GM23248 (cell line): ENCODE results near the gene PCDHGA1. TPM values are rescaled to one million over a fixed set of nuclear protein-coding genes. Genes with fewer than 3 reads are reported as not detected.
A peak's percentile ranks its signal among the peaks of the same experiment; 100 is the strongest.
"Not testable (repeated sequence)": the region's sequence is repeated elsewhere in the genome, so short reads cannot be mapped to it uniquely, and the experiment has no call there.

Experiments
- DNase-seq: peaks from one replicate; pipeline ENCODE4 v3.0.0-alpha.2; 2015
- H2AFZ ChIP-seq: fragments of 200-600 bp; sonication (generic); 2 replicates; pipeline ENCODE4 v1.6.1; 2016; ENCODE audit warnings: antibody characterized with exemption
- H3F3A ChIP-seq: fragments of 200-600 bp; sonication (generic); 2 replicates; pipeline ENCODE4 v1.6.1; 2016; ENCODE audit warnings: mild to moderate bottlenecking, antibody characterized with exemption, mixed run types; ENCODE audit not compliant: insufficient read depth
- H3K27ac ChIP-seq: fragments of 200-600 bp; sonication (generic); 2 replicates; pipeline ENCODE4 v1.5.1; 2016; ENCODE audit warnings: mild to moderate bottlenecking
- H3K27me3 ChIP-seq: fragments of 200-600 bp; sonication (generic); replicated peaks from 2 replicates; pipeline ENCODE4 v1.6.1; 2016; ENCODE audit warnings: mild to moderate bottlenecking; ENCODE audit not compliant: insufficient read depth
- H3K36me3 ChIP-seq: fragments of 200-600 bp; sonication (generic); 2 replicates; pipeline ENCODE4 v1.6.1; 2016; ENCODE audit warnings: low read depth, mild to moderate bottlenecking
- H3K4me1 ChIP-seq: fragments of 200-600 bp; sonication (generic); 2 replicates; pipeline ENCODE4 v1.6.1; 2016; ENCODE audit warnings: mild to moderate bottlenecking; ENCODE audit not compliant: insufficient read depth
- H3K4me2 ChIP-seq: fragments of 200-600 bp; sonication (generic); one replicate; pipeline ENCODE4 v1.6.1; 2016; ENCODE audit warnings: mild to moderate bottlenecking; ENCODE audit not compliant: unreplicated experiment
- H3K4me3 ChIP-seq: fragments of 200-600 bp; sonication (generic); 2 replicates; pipeline ENCODE4 v1.5.1; 2016; ENCODE audit warnings: mild to moderate bottlenecking
- H3K79me2 ChIP-seq: fragments of 200-600 bp; sonication (generic); 2 replicates; pipeline ENCODE4 v1.6.1; 2016; ENCODE audit warnings: mild to moderate bottlenecking; ENCODE audit not compliant: insufficient read depth
- H3K9ac ChIP-seq: fragments of 200-600 bp; sonication (generic); 2 replicates; pipeline ENCODE4 v1.6.1; 2016; ENCODE audit warnings: mild to moderate bottlenecking
- H3K9me2 ChIP-seq: fragments of 200-600 bp; sonication (generic); 2 replicates; pipeline ENCODE4 v1.6.1; 2016; ENCODE audit warnings: mixed run types, mild to moderate bottlenecking, moderate library complexity; ENCODE audit not compliant: insufficient read depth
- H3K9me3 ChIP-seq: fragments of 200-600 bp; sonication (generic); one replicate; pipeline ENCODE4 v1.6.1; 2017; ENCODE audit warnings: low read depth
- H4K20me1 ChIP-seq: fragments of 200-600 bp; sonication (generic); 2 replicates; pipeline ENCODE4 v1.6.0; 2016; ENCODE audit not compliant: insufficient read depth
- EZH2 ChIP-seq: fragments of 200-600 bp; sonication (generic); IDR thresholded peaks from 2 replicates; pipeline ENCODE4 v1.6.1; 2018; ENCODE audit warnings: antibody characterized with exemption, mild to moderate bottlenecking; ENCODE audit not compliant: insufficient read depth, poor library complexity, severe bottlenecking
- EZH2phosphoT487 ChIP-seq: fragments of 200-600 bp; sonication (generic); IDR thresholded peaks from 2 replicates; pipeline ENCODE4 v1.6.1; 2018; ENCODE audit warnings: antibody characterized with exemption, moderate library complexity, mild to moderate bottlenecking, low read depth; ENCODE audit not compliant: insufficient read depth
- WGBS, 2 experiments: methylation state at CpG; one replicate each; pipeline ENCODE4 v1.1.6; 2015 to 2017; ENCODE audit warnings: low lambda C conversion rate in 2 of 2, low coverage in 1 of 2; ENCODE audit errors: missing lambda C conversion rate in 2 of 2; 5-methylcytosine and 5-hydroxymethylcytosine counted together
- in situ Hi-C: fragments of 300-500 bp; cut with MboI; formaldehyde crosslinking; loops from 2 replicates; pipeline ENCODE4 v1.15.0; 2020
- polyA plus RNA-seq: library from polyadenylated mRNA; unstranded; fragments of >200 nt; fragmentation: Nextera tagmentation; extraction: Ambion mirVana; gene quantifications from 2 replicates; pipeline ENCODE4 v1.2.1, GENCODE V29; 2016
- total RNA-seq: library from RNA; depleted of rRNA; stranded (reverse); fragments of >200 nt; shearing (Covaris generic); gene quantifications from 2 replicates; pipeline ENCODE4 v1.2.3, GENCODE V29; 2014

PCDHGA1 gene
- total and polyA plus RNA-seq, 2 experiments from 2014 or later: 0.63 to 1.8 TPM

DNA sequence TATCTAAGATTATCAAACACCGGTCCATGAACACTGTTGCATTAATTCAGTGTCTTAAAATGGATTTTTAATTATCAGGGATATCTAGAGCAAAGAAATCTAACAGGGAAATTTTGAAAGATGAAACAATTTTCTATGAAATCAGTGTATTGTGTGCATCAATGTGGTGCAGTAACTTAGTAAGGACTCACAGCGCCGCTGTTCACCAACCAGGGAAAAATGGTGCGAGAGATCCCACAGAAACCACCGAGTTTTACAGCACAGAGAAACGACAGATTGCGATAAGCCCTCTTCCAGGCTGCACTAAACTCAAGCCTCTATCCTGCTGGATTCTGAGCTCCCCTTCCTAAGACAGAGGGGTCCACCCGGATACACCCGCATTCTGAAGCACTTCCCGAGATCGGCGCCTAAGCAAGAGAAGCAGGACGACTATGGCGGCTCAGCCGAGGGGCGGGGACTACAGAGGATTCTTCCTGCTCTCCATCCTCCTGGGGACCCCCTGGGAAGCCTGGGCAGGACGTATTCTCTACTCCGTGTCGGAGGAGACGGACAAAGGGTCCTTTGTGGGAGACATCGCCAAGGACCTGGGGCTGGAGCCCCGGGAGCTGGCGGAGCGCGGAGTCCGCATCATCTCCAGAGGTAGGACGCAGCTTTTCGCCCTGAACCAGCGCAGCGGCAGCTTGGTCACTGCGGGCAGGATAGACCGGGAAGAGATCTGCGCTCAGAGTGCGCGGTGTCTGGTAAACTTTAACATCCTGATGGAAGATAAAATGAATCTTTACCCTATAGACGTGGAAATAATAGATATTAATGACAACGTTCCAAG is 52.4 kb downstream of the PCDHGA1 start, which contains the start of gene PCDHGA7:
PCDHGA7 (plus strand) TSS at position 274 of the 826 bp plus-strand sequence; CDS start at position 432, 158 bp downstream.
- H3K9ac ChIP-seq: no peak within 1 kb of the TSS
- WGBS, 2 experiments: 34 to 38% methylated on average over 36 to 37 of the region's 37 CpGs
- H3K27ac ChIP-seq: no peak within 1 kb of the TSS
- TF ChIP-seq EZH2: no peak
- no peak for TF ChIP-seq EZH2phosphoT487
- DNase-seq: no peak
- H3K4me2 ChIP-seq: no peak within 1 kb of the TSS
- H2AFZ ChIP-seq: no peak within 1 kb of the TSS; the same call in 1 of the 2 replicates
- in situ Hi-C loops: no loop called here
- H3K4me3 ChIP-seq: no peak within 1 kb of the TSS; the same call in 1 of the 2 replicates
- no peaks in the 10 kb centered on the region for H3F3A ChIP-seq
- H3K9me2 ChIP-seq: no peaks in the 10 kb centered on the region
- H3K9me3 ChIP-seq: no peaks in the 10 kb centered on the region
- no peaks in the 10 kb centered on the region for H3K4me1 ChIP-seq
- no peaks in the 10 kb centered on the region for H3K27me3 ChIP-seq
- no peaks in the 10 kb centered on the region for H3K79me2 ChIP-seq
- H3K36me3 ChIP-seq: no peaks in the 10 kb centered on the region
- H4K20me1 ChIP-seq: no peaks in the 10 kb centered on the region

DNA sequence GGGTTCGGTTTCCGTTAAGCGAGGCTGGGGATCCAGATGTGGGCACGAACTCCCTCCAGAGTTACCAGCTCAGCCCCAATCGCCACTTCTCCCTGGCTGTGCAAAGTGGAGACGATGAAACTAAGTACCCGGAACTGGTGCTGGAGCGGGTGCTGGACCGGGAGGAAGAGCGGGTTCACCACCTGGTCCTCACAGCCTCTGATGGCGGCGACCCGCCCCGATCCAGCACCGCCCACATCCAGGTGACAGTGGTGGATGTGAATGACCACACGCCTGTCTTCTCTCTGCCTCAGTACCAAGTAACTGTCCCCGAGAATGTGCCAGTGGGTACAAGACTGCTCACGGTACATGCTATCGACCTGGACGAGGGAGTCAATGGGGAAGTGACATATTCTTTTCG is 53.0 kb downstream of the PCDHGA1 start:
- Histone ChIP-seq H4K20me1 (no peaks in the 10 kb centered on the region), H3K4me1 (no peaks in the 10 kb centered on the region), H3K36me3 (no peaks in the 10 kb centered on the region), H3K79me2 (no peaks in the 10 kb centered on the region), H3K27ac (no peak overlapping the region), H3K9me3 (no peaks in the 10 kb centered on the region), H3K4me2 (no peak overlapping the region), H3K9me2 (no peaks in the 10 kb centered on the region), H3F3A (no peaks in the 10 kb centered on the region), H3K4me3 (no peak overlapping the region), H3K9ac (no peak overlapping the region), H3K27me3 (no peaks in the 10 kb centered on the region), H2AFZ (no peak overlapping the region)
- DNase-seq: no peak
- in situ Hi-C loops: no loop called here
- WGBS, 2 experiments: 41 to 42% methylated on average over 18 to 21 of the region's 21 CpGs
- TF ChIP-seq EZH2: no peak
- TF ChIP-seq EZH2phosphoT487: no peak

DNA sequence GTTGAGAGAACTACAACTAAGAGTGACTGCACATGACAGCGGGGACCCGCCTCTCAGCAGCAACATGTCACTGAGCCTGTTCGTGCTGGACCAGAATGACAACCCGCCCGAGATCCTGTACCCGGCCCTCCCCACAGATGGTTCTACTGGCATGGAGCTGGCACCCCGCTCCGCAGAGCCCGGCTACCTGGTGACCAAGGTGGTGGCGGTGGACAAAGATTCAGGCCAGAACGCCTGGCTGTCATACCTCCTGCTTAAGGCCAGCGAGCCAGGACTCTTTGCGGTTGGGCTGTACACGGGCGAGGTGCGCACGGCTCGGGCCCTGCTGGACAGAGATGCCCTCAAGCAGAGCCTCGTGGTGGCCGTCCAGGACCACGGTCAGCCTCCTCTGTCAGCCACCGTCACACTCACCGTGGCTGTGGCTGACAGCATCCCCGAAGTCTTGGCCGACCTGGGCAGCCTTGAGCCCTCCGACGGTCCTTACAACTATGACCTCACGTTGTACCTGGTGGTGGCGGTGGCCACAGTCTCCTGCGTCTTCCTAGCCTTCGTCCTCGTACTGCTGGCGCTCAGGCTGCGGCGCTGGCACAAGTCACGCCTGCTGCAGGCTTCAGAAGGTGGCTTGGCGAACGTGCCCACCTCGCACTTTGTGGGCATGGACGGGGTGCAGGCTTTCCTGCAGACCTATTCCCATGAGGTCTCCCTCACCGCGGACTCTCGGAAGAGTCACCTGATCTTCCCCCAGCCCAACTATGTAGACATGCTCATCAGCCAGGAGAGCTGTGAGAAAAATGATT is 54.4 kb downstream of the PCDHGA1 start:
- WGBS, 2 experiments: 36 to 38% methylated on average over 42 to 43 of the region's 43 CpGs
- in situ Hi-C loops: no loop called here
- DNase-seq: no peak
- no peak overlapping the region for H3K27ac ChIP-seq
- no peaks in the 10 kb centered on the region for H3K27me3 ChIP-seq
- H3K36me3 ChIP-seq: no peaks in the 10 kb centered on the region
- H3K9me3 ChIP-seq: no peaks in the 10 kb centered on the region
- no peaks in the 10 kb centered on the region for H3F3A ChIP-seq
- no peak overlapping the region for H3K4me3 ChIP-seq
- no peaks in the 10 kb centered on the region for H3K79me2 ChIP-seq
- TF ChIP-seq EZH2: no peak
- no peak for TF ChIP-seq EZH2phosphoT487
- no peaks in the 10 kb centered on the region for H4K20me1 ChIP-seq
- no peak overlapping the region for H2AFZ ChIP-seq
- H3K4me2 ChIP-seq: no peak overlapping the region
- H3K9ac ChIP-seq: no peak overlapping the region
- no peaks in the 10 kb centered on the region for H3K4me1 ChIP-seq
- H3K9me2 ChIP-seq: no peaks in the 10 kb centered on the region

DNA sequence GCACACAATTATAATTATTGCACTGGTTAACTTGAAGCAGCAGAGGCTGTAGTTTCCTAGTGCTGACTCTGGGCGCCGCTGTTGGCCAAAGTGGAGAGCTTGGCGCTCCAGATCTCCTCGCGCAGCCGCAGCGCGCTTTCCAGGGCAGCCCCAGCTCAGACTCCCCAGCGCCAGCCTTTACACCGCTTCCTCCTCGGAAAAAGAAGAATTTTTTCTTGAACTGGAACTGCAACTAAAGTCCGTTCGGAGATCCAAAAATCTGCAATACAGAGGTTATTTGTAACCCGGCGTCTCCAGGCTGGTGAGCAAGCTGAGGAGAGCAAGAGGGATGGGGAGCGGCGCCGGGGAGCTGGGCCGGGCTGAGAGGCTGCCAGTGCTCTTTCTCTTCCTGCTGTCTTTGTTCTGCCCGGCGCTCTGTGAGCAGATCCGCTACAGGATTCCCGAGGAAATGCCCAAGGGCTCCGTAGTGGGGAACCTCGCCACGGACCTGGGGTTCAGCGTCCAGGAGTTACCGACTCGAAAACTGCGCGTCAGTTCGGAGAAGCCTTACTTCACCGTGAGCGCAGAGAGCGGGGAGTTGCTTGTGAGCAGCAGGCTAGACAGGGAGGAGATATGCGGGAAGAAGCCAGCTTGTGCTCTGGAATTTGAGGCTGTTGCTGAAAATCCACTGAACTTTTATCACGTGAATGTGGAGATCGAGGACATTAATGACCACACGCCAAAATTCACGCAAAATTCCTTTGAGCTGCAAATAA is 57.4 kb downstream of the PCDHGA1 start, which contains the start of gene PCDHGB4:
PCDHGB4 (plus strand) TSS at position 142 of the 755 bp plus-strand sequence; CDS start at position 329, 187 bp downstream.
- H3K4me3 ChIP-seq: peak within 1 kb of the TSS; percentile 66
- H3K4me2 ChIP-seq, H3K36me3 ChIP-seq, H3F3A ChIP-seq, H3K27ac ChIP-seq, H3K79me2 ChIP-seq, in situ Hi-C loops, H3K9me3 ChIP-seq, H3K27me3 ChIP-seq, H3K4me1 ChIP-seq, H3K9me2 ChIP-seq, H4K20me1 ChIP-seq, H3K9ac ChIP-seq: not testable (repeated sequence)
- 13 to 19% methylated on average over 21 to 23 of the region's 40 CpGs for WGBS, 2 experiments
- H2AFZ ChIP-seq: peak within 1 kb of the TSS; percentile 62; the same call in 1 of the 2 replicates
- DNase-seq: peak; percentile 61
